ENCODE measurements around the gene GDNF.
"Not testable (repeated sequence)": the region's sequence is repeated elsewhere in the genome, so short reads cannot be mapped to it uniquely, and the experiment has no call there.

The GDNF gene

DNA sequence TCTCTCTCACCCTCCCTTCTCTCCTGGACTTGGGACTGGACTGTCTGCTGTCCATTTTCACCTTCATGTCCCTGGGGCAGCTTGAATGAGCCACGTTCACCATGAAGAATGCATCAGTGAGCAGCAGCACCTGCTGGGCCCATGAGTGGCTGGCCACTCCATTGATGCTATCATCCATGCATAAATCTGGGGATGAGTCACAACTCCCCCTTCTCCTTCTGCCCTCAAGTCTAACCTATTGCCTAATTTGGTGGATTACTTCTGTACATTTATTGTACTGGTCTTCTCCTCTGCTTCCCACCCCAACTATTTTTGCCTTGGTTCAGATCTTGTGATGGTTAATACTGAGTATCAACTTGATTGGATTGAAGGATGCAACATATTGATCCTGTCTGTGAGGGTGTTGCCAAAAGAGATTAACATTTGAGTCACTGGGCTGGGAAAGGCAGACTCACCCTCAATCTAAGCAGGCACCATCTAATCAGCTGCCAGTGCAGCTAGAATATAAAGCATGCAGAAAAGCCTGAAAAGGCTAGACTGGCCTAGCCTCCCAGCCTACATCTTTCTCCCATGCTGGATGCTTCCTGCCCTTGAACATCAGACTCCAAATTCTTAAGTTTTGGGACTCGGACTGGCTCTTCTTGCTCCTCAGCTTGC, 46.7 kb downstream of the GDNF start:
- no peak for DNase-seq (ENCODE audit: low spot score)
- TF ChIP-seq CTCF (IDR thresholded peaks at IDR 0.05; ENCODE audit: borderline replicate concordance, control extremely low read depth, extremely low read depth, insufficient read depth, missing control alignments): no peak
- in situ Hi-C loops (cut with MboI; ENCODE audit: low sequenced_read_pairs, unreplicated experiment): no loop called here

- in situ Hi-C loops (cut with MboI; ENCODE audit: low sequenced_read_pairs, unreplicated experiment): no loop called here
- no peak for TF ChIP-seq CTCF (IDR thresholded peaks at IDR 0.05; ENCODE audit: borderline replicate concordance, control extremely low read depth, extremely low read depth, insufficient read depth, missing control alignments)
- no peak for DNase-seq (ENCODE audit: low spot score)
These were observed 48.5 kb downstream of the GDNF start for GRCh38 chr5:37791321-37791720.

DNA sequence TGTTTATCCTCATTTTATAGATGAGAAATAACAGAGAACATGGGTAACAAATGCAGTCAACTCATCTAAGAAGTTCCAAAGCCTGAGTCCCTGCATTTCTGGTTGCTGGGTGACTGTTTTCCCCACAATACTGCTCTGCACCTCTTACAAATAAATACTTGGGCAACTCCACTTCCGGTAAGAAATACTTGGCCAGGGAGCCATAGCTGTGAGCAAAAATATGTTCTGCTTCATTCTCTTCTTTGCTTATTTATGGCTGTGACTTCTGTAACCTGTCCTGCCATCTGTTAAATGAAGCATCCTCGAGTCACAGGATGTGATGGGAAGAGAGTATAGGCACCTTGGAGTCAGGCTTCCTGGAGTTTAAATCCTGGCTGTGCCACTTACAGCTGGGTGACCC, 49.9 kb downstream of the GDNF start:
- no peak for DNase-seq (ENCODE audit: low spot score)
- in situ Hi-C loops (cut with MboI; ENCODE audit: low sequenced_read_pairs, unreplicated experiment): no loop called here
- TF ChIP-seq CTCF (IDR thresholded peaks at IDR 0.05; ENCODE audit: borderline replicate concordance, control extremely low read depth, extremely low read depth, insufficient read depth, missing control alignments): no peak

GRCh38 chr5:37787742-37788141, 52.1 kb downstream of the GDNF start:
- no peak for DNase-seq (ENCODE audit: low spot score)
- in situ Hi-C loops (cut with MboI; ENCODE audit: low sequenced_read_pairs, unreplicated experiment): no loop called here
- TF ChIP-seq CTCF (IDR thresholded peaks at IDR 0.05; ENCODE audit: borderline replicate concordance, control extremely low read depth, extremely low read depth, insufficient read depth, missing control alignments): no peak

GRCh38 chr5:37786862-37787519, 52.9 kb downstream of the GDNF start:
- no peak for DNase-seq (ENCODE audit: low spot score)
- TF ChIP-seq CTCF (IDR thresholded peaks at IDR 0.05; ENCODE audit: borderline replicate concordance, control extremely low read depth, extremely low read depth, insufficient read depth, missing control alignments): no peak
- in situ Hi-C loops (cut with MboI; ENCODE audit: low sequenced_read_pairs, unreplicated experiment): no loop called here

- in situ Hi-C loops (cut with MboI; ENCODE audit: low sequenced_read_pairs, unreplicated experiment): no loop called here
- no peak for TF ChIP-seq CTCF (IDR thresholded peaks at IDR 0.05; ENCODE audit: borderline replicate concordance, control extremely low read depth, extremely low read depth, insufficient read depth, missing control alignments)
- no peak for DNase-seq (ENCODE audit: low spot score)
These were observed 53.4 kb downstream of the GDNF start for GRCh38 chr5:37786416-37786815.

- DNase-seq (ENCODE audit: low spot score); in situ Hi-C loops (cut with MboI; ENCODE audit: low sequenced_read_pairs, unreplicated experiment): not testable (repeated sequence)
These were observed 58.4 kb downstream of the GDNF start for GRCh38 chr5:37781409-37781808.
